GM18909 (cell line): Measurements from ENCODE around the gene MESD.

ENCODE experiments used
- ATAC-seq: cut with Tn5 transposase; IDR thresholded peaks from one replicate; pipeline ENCODE4 v1.9.1; 2021; ENCODE audit warnings: mild to moderate bottlenecking; ENCODE audit not compliant: unreplicated experiment, poor library complexity

Gene MESD

GRCh38 chr15:80989518-80990478 is at the start of gene MESD:
TSS of gene MESD (minus strand) at chr15:80989819. CDS start at chr15:80989791, 28 bp downstream.
- peak; percentile 97 for ATAC-seq

GRCh38 chr15:81038975-81039607 is 49.5 kb upstream of the MESD start:
- ATAC-seq = no peak

- no peak for ATAC-seq
These were observed 48.5 kb upstream of the MESD start for GRCh38 chr15:81037952-81038743.

- no peak for ATAC-seq
These were observed 43.9 kb upstream of the MESD start for GRCh38 chr15:81033508-81033907.

GRCh38 chr15:81032818-81033217 is 43.2 kb upstream of the MESD start:
- no peak for ATAC-seq

- no peak for ATAC-seq
These were observed 42.7 kb upstream of the MESD start for GRCh38 chr15:81032355-81032754.

GRCh38 chr15:81031203-81031602 is 41.6 kb upstream of the MESD start:
- no peak for ATAC-seq

GRCh38 chr15:81030301-81030750 is 40.7 kb upstream of the MESD start:
- ATAC-seq = no peak

GRCh38 chr15:81029414-81030300 is 40.0 kb upstream of the MESD start:
- no peak for ATAC-seq

GRCh38 chr15:81026836-81027599 is 37.4 kb upstream of the MESD start:
- ATAC-seq = no peak

GRCh38 chr15:81025721-81026370 is 36.2 kb upstream of the MESD start:
- no peak for ATAC-seq

- ATAC-seq = no peak
These were observed 35.3 kb upstream of the MESD start for GRCh38 chr15:81024936-81025335.

- no peak for ATAC-seq
These were observed 34.8 kb upstream of the MESD start for GRCh38 chr15:81024265-81024872.

GRCh38 chr15:81023483-81024264 is 34.1 kb upstream of the MESD start:
- ATAC-seq = peak; percentile 91

- no peak for ATAC-seq
These were observed 31.7 kb upstream of the MESD start for GRCh38 chr15:81021321-81021720.

GRCh38 chr15:81018197-81018596 is 28.6 kb upstream of the MESD start:
- no peak for ATAC-seq

GRCh38 chr15:81016489-81017068 is 27.0 kb upstream of the MESD start:
- no peak for ATAC-seq
